GM18868 (cell line): Measurements from ENCODE around the gene RALA.
A peak's percentile ranks its signal among the peaks of the same experiment; 100 is the strongest.
"Not testable (repeated sequence)": the region's sequence is repeated elsewhere in the genome, so short reads cannot be mapped to it uniquely, and the experiment has no call there.

ENCODE experiments used
- ATAC-seq: cut with Tn5 transposase; IDR thresholded peaks from one replicate; pipeline ENCODE4 v1.9.1; 2021; ENCODE audit warnings: mild to moderate bottlenecking, moderate library complexity; ENCODE audit not compliant: unreplicated experiment

Gene RALA

DNA sequence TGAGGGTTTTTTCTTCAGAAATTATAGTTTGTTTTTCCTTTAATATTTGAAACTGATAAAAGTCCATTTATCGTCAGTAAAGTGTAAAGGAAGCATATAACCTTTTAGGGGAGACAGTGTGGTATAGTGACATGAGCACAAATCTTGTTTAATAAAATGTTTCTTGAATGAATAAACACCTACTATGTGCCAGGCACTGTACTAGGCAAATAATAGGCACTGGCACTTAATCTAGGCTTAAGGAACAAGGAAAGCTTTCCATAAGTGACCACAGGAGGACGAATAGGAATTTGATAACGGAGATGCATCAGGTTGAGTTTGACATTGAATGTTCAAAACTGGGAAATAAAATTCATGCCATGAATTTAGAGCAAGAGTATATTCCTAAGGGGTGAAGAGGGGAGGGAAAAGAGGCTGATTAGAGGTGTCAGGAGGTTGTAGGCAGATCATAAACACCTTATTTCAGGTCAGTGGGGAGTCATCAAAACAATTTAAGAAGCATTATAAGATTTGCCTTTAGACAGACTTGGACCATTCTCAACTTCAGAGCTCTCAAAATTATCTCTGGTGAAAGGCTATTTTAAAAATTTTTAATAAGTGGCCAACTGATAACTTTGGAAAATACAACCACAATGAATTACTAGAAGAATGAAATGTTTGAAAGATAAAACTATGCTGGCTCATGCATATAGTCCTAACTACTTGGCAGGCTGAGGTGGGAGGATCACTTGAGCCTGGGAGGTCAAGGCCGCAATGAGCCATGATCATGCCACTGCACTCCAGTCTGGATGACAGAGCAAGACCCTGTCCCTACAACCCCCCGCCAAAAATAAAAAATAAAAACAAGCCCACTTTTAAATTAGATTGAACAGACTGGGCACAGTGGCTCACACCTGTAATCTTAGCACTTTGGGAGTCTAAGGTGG lies 22.4 kb downstream of the RALA start:
- ATAC-seq = no peak

DNA sequence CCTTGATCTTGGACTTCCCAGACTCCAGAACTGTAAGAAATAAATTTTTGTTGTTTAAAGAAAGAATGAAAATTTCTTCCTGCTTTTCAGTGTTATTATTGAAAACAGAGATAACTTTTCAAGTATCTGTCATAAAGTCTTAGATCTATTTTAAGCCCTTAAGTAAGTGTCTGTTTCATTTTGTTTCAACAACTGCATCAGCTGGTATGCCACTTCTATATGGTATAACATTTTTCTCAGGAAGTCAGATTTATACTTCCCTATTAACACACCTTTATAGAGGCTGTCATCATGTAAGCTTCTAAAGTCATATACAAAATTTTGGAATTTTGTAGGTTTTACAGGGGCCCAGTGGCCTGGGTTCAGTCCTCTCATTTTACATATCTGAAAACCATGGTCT lies 24.4 kb downstream of the RALA start:
- ATAC-seq = peak; percentile 60

DNA sequence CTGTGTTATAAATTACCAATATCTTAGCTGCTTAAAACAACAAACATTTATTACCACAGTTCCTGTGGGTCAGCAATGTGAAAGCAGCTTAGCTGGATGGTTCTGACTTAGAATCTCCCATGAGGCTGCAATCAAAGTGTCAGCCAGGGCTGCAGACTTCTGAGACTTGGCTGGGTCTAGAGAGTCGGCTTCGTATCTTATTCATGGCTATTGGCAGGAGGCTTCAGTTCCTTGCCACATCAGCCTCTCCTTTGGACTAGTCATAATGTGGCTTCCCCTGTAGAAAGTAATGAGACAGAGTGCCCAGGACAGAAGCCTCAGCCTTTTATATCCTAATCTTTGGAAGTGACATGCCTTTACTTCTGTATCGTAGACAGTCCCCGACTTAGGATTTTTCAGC lies 27.3 kb downstream of the RALA start:
- no peak for ATAC-seq

DNA sequence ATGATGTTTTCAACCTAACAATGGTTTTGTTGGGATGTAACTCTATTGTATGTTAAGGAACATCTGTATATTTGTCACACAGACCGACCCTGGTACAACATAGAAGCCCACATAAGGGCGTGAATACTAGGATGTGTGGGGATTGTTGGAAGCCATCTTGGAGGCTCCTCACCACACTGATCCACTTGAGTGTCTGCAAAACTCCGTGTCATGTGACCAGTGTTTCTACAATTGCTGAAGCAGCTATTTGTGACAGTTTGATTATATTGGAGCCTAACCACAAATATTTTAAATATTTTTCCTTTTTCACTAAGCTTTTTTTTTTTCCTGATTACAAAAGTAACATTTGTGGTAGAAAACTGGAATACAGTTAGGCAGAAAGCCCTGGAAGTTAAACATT lies 27.9 kb downstream of the RALA start:
- ATAC-seq = no peak

DNA sequence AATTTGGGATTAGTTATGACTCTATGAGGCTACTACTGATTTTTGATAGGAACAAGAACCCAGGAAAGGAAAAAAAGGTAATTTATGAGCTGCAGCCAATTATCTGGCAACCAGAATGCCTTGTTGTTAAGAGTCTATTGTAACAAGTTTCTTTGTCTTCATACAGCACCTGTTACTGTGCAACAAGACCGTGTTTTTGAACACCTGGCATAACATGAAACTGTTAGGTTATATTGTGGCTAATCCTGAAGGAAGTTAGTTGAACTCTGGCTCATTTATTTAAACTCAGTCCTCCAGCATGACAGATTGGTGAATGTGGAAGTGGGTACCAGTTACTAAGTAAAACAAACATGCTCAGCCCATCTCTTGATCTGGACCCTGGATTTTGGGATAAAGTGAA lies 33.0 kb downstream of the RALA start:
- ATAC-seq = no peak

DNA sequence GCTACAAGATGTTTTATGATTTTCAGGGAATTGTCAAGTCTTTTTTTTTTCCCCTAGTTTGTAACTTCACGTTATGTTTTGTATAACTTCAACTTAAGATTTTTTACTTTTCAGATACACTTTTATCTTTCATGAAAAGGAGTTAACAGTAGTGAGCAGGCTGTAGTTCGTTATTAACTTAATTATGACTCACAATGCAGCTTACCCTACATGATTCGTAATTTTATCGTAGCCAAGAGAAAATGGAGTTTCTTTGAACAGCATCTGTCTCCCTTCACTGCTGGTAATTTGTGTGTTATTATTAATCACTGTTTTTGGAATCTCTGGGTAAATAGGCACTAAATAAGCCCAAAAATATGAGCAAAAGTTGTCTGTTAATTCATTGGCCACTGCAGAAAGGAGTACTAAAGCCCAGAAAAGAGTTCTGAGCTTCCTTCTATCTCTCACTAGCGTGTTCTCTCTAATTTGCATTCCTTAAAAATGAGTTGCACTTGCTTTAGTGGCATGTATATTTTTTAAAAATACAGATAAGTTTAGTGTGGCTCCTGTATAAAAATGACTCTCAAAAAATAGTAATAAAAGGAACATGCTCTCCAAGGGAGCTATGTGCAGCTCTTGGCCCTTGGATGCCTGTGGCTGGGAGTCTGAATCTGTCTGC lies 36.1 kb downstream of the RALA start:
- no peak for ATAC-seq

DNA sequence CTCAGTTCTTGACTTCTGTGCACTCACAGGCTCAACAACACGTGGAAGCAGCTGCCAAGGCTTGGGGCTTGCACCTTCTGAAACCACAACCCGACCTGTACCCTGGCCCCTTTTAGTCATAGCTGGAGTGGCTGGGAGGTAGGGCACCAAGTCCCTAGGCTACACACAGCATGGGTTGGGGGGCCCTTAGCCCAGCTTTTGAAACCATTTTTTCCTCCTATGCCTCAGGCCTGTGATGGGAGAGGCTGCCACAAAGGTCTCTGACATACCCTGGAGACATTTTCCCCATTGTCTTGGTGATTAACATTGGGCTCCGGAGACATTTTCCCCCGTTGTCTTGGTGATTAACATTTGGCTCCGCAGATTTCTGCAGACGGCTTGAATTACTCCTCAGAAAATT lies 38.6 kb downstream of the RALA start:
- no peak for ATAC-seq

DNA sequence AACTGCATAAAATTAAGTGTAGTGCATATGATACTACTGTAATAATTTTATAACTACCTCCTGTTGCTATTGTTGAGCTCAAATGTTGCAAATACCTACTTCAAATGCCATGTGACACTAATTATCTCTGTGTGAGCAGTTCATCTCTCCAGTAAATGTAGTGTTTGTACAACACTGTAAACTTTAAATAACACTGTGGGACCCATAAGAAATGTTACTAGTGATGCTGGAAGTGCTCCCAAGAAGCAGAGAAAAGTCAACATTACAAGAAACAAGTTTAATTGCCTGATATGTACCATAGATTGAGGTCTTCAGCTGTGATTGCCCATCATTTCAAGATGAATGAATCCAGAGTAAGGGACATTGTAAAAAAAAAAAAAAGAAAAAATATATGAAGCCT lies 39.9 kb downstream of the RALA start:
- ATAC-seq = no peak

DNA sequence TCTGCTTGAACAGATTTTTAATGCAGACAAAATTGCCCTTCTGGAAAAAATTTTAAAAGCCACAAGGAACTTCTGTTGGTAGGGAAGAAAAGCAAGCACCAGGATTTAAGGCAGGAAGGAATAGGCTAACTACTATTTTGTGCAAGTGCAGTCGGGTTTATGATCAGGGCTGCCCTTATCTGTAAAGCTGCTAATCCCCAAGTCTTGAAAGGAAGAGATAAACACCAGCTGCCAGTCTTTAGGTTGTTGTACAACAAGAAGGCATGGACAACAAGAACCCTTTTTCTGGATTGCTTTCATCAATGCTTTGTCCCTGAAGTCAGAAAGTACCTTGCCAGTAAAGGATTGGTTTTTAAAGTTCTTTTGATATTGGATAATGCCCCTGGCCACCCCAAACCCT lies 40.7 kb downstream of the RALA start:
- no peak for ATAC-seq

DNA sequence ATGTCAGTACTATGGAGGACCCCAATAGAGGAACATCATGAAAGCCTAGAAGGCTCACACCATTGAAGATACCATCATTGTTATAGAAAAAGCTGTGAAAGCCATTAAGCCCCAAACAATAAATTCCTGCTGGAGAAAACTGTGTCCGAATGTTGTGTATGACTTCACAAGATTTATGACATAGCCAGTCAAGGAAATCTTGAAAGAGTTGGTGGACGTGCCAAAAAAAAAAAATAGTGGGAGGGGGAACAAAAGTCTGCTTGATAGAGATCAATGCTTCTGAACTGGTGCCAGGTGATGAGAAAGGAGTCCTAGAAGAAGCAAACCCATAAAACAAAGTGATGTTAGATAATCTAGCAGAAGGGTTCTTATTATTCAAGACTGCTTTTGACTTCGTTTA lies 41.2 kb downstream of the RALA start:
- ATAC-seq = no peak

DNA sequence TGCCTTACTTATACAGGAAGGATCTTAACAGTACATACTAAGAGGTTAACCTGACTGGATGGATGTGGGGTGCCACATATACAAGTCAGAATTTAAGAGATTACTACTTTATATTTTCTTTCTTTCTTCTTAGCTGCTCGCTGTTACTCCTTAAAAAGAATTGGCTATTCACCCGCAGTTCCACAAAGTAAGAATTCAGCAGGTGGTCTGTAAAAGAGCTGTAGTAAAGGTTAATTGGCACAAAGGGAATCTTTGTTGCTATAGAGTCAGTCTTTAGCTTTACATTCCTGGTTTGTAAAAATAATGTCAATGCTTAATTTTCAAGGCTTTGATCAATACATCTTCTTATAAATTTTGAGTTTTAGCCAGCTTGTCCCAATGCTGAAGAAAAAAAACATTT lies 43.2 kb downstream of the RALA start:
- ATAC-seq = no peak

DNA sequence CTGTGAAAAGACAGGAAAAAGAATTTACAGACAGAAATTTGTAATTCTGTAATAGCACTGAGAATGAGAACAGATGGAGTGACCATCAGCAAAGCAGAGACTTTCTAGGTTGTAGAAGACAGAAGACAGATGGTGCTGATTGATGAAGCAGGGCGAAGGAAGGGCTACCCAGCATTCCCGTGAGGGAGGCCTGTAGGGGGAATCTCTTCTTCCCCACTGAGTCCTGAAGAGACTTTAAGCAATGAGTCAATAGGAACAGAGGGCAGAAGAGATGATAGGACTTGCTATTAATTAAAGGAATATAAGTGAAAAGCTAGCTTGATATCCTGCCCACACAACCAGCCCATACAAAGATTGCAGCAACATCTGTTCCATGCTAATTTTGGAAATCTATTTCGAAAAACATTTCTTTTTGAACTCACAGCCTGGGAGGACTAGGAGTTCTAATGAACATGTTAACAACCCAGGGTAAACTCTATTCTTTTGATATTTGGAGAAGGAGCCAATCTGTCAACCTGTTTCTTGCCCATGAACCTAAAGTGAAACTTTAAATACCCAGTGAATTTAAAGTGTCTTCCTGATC lies 44.1 kb downstream of the RALA start:
- ATAC-seq = no peak

DNA sequence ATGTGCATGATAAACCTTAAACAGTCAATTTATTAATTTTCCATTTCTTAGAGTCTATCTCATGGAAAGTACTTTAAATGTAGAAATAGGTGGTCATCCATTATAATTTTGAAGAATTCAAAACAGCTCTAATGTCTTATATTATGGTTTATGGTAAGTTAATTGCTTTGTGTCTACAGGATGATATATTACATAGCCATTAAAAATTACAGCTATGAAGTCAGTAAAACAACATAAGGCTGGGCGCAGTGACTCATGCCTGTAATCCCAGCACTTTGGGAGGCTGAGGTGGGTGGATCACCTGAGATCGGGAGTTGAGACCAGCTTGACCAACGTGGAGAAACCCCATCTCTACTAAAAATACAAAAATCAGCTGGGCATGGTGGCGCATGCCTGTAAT lies 44.9 kb downstream of the RALA start:
- not testable (repeated sequence) for ATAC-seq

DNA sequence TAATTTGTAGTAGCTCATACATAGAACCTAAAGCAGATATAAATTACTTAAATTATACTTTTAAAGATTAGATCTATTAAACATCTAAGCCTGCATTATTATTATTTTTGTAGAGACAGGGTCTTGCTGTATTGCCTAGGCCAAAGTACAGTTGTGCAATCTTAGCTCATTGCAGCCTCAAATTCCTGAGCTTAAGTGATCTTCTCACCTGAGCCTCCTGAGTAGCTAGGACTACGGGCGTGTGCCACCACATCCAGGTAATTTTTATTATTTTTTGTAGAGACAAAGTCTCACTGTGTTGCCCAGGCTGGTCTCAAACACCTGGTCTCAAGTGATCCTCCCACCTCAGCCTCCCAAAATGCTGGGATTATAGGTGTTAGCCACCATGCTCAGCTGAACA lies 46.7 kb downstream of the RALA start:
- no peak for ATAC-seq

DNA sequence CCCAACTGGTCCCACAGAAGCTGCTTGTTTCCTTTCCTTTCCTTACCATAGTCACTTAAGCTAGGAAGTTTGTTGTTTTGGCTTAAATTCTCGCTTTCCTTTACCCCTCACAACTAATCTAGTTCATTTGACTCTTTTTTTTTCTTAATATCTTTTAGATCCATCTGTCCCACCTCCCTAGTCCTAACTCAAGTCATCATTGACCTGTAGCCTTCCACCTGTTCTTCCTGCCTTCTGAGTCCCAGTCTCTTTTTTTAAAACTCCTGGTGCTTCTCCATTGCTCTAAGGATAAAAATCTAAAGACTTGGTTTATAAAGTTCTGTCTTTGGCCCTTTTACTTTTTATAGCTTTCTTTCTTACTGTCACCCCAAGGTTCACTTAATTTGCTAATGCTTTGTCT lies 47.6 kb downstream of the RALA start:
- ATAC-seq = no peak

DNA sequence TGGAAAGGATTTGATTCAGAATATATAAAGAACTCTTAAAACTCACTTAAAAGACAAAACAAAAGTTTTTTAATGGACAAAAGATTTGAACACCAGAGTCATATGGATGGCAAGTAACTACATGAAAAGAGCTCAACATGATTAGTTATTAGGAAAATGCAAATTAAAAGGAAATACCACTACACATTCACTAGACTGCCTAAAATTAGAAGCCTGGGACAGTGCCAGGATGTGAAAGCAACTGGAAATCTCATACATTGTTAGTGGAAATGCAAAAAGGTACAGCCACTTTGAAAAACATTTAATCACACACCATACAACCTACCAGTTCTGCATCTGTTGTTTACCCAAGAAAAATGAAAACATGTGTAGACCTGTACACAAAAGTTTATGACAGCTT lies 48.8 kb downstream of the RALA start:
- no peak for ATAC-seq

DNA sequence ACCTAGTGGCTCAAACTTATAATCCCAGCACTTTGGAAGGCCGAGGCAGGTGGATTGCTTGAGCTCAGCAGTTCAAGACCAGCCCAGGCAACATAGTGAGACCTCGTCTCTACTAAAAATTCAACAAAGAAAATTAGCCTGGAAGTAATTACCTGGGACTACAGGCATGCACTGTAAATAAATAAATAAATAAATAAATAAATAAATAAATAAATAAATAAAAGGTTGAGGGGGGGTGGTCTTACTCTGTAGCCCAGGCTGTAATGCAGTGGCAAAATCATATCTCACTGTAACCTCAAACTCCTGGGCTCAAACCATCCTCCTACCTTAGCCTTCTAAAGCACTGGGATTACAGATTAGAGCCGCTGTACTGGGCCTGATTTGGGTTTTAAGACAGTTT lies 50.5 kb downstream of the RALA start:
- no peak for ATAC-seq

DNA sequence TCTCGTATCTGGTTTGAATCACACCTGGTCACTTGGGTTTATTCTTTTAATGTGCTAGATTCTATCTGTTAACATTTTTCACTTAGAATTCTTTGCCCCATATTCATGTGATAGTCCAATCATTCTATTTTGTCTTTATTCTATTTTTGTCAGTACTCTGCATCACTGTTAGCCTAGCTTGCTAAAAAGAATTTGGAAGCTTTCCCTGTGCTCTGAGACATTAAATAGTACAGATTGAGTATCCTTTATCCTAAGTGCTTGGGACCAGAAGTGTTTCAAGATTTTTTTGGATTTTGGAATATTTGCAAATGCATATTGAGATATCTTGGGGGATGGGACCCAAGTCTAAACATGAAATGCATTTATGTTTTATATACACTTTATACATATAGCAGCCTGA lies 51.0 kb downstream of the RALA start:
- no peak for ATAC-seq

DNA sequence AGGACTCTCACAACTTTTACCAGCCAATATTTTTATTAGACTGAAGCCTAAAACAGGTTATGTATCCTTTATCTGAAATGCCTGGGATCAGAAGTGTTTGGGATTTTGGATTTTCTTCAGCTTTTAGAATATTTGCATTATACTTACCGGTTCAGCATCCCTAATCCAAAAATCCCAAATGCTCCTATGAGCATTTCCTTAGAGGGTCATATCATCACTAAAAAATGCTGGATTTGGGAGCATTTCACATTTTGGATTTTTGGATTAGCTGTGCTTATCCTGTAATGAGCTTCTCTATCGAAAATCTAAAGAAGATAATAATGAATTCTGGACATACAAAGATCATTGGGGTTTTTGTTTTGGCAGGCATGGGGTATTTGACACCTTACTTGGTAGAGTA lies 53.0 kb downstream of the RALA start:
- no peak for ATAC-seq

DNA sequence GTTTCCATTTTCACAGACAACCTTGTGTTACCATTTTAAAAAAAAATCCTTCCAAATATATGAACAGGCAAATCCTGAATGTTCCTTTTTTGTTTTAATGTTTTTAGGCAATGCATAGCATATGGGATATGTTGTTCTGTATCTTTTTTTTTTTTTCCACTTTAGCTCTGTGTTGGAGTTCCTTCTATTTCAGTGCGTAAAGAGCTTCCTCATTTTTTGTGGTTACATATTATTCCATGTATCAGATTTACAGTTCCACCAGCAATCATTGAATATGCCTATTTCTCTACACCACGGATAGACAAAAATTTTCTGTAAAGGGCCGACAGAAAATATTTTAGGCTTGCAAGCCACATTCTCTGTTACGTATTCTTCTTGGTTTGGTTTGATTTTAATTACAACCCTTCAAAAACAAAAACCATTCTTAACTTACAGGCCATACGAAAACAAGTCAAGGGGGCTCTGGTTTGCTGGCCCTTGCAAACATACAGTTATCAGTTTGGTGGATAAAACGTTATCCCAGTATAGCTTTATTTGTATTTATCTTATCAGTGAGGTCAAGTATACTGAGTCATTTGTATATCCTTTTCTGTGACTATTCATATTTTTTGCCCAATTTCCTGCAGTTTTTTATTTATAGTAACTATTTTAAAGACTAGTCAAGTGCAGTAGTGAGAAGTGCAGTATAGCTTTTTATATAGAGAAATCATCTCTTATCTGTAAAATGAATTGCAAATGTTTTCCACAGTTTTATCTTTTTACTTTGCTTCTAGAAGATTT lies 55.7 kb downstream of the RALA start:
- ATAC-seq = no peak

DNA sequence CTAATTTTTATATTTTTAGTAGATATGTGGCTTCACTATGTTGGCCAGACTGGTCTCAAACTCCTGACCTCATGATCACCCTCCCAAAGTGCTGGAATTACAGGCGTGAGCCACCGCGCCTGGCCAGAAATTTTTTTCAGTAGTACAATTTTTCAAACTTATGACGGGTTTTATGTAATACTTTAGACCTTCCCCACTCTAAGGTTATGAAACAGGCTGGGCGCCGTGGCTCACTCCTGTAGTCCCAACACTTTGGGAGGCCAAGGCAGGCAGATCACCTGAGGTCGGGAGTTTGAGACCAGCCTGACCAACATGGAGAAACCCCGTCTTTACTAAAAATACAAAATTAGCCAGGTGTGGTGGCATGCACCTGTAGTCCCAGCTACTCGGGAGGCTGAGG lies 56.5 kb downstream of the RALA start:
- not testable (repeated sequence) for ATAC-seq
